HG02973 (cell line): ENCODE data around the gene ZNF576.
"Not testable (repeated sequence)": the region's sequence is repeated elsewhere in the genome, so short reads cannot be mapped to it uniquely, and the experiment has no call there.

Experiments used
- ATAC-seq: cut with Tn5 transposase; IDR thresholded peaks from one replicate; pipeline ENCODE4 v1.9.1; 2021; ENCODE audit warnings: moderate library complexity; ENCODE audit not compliant: unreplicated experiment

Gene ZNF576

DNA sequence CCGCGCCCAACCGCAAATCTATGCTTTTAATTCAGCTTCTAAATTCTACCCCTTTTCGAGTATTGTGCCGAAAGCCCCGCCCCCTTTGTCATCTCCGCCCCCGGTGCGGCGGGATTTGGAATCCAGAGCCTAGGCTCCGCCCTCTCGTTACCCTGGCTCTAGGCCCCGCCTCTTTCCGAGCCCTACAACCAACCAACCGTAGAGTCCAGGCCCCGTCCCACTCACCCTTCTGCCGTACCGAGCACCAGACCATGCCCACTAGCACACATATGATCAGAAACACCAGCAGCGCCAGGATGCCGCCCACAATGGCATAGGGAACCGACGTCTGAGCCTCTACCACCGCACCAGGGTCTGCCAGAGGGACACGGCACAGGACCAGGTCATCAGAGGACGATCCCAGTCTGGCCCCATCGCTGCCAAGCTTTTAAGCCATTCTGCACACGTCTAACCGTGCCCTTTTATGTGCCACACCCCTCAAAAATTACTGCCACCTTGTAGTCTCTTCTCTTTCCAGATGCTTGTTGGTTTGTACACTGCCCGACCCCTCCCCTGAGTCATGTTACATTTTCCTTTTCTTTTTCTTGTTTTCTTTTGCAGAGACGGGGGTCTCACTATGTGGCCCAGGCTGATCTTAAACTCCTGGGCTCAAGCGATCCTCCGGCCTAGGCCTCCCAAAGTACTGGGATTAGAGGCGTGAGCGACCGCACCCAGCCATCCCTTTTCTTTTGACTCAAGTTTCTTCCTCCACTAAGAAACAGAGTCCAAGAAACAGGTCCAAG lies 27.7 kb downstream of the ZNF576 start:
- ATAC-seq: no peak

DNA sequence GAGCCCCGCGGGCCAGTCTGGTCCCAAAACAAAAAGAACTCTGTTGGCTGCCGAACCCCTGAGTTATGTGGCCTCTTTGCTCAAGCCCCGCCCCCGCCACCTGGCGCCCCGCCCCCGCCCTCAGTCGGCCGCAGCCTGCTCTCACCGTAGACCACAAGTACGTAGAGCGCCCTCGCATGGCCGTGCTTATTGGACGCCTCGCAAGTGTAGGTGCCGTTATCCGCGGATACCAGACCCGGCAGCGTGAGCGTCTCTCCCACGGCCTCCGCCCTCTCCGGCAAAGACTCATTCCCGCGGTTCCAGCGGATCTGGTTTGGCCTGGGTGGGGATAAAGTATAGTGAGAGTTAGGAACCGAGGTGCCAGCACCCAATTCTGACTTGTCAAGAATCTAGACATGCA lies 28.5 kb downstream of the ZNF576 start:
- no peak for ATAC-seq

DNA sequence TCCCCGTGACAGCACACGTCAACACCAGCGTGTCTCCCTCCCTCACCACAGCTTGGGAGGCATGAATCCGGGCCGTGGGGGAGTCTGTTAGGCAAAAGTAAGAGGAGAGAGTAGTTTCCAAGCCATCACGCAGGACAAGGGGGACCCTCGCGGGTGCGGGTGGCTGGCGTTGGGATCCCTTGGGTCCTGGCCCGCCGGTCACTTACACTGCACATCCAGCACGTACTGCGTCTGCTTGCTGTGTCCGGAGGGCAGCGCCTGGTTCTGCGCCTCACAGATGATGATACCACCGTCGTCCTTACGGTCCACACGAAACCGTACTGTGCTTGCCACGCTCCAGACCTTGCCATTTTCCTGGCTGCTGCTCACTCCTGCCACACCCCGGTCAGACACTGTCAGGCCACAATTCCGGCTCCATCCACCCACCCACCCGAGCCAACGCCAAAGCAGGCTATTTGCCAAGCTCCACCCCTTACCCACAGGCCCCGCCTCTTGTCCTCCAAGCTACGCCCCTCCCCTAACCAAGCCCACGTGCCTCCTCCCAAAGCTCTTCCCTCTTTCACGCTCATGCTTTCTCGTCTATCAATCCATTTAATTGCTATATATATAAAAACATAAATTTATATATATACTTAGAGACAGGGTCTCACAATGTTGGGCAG lies 29.7 kb downstream of the ZNF576 start:
- no peak for ATAC-seq

DNA sequence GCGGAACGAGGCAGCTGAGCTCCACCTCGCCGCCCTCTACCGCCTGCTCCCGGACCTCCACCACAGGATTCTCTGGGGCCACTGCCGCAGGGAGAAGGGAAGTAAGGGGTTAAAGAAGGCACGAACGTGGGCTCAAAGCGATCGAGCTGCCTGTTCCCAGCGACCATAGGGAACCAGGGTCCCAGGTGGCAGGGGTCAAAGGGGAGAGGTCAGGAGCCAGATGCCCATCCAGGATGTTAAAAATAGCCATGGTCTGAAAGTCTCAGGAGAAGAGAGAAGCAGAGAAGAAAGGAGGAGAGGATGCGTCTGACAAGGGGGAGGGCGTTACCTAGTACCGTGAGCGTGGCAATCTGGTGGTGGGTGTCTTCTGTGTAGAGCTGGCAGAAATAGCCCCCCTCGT lies 30.4 kb downstream of the ZNF576 start:
- ATAC-seq: no peak

DNA sequence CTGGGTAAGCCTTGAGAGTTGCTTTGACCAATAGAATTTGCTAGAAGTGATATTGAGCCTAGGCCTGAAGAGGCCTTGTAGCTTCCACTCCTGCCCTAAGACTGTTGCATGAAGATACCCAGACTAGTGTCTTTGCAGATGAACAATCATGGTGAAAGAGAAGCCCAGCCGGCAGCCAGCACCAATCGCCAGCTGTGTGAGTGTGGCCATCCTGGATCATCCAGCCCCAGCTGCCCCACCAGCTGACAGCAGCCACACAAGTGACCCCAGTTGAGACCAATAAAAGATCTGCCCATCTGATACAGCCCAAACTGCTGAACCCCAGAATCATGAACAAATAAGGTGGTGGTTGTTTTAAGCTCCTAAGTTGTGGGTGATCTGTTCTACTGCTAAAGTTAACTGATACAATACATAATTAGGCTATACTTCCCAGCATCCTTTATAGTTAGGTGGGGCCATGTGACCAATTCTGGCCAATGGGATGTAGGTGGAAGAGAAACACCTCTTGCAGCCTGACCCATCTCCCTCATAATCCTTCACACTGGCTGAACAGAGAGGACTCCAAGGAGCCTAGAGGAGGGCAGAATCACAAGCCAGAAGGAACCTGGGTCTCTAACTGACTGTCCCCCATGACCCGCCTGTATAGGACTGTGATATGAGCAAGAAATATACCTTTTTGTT lies 32.4 kb downstream of the ZNF576 start:
- ATAC-seq: no peak

DNA sequence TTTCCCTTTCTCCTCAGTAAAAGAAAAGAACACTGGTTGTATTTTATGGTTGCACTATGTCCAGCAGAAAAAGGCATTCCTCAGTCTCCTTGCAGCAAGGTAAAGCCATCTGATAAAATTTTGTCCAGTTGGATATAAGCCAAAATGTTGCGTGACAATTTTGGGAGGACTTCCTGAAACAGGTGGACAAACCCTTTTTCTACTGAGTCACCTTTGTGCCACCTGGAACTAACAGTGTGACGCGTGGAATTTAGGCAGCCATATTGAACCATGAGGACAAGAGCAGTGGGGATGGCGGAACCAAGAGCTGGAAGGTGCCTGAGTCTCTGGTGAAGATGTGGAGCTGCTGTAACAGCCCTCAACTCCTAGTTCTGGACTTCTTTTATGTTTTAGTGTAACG lies 35.1 kb downstream of the ZNF576 start:
- ATAC-seq: no peak

DNA sequence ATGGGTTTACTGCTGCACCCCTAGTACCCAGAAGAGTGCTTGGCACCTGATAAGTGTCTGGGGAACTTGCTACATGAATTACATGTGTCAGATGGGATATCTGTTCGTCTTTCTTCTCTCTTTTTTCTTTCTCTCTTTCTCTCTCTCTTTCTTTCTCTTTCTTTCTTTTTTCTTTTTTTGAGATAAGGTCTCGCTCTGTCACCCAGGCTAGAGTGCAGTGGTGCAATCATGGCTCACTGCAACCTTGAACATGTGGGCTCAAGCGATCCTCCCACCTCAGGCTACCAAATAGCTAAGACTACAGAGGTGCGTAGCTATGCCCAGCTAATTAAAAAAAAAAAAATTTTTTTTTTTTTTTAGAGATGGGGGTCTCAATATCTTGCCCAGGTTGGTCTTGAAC lies 37.1 kb downstream of the ZNF576 start:
- ATAC-seq: no peak

DNA sequence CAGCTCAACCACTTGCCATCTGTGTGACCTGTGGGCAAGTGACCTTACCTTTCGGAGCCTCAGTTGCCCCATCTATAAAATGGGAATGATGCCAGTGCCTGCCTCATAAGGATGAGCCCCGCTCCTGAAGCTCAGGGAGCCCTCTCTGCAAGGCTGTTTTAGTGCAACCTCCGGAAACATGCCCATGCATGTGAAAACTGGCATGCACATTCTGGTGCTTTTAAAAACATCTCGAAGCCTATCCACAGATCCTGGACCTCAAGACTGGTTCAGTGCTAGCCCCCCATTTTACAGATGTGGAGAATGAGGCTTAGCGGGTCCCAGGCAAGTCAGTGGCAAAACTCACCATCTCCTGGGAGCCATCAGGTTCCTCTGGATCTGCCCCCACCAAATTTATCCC lies 37.7 kb downstream of the ZNF576 start:
- no peak for ATAC-seq

DNA sequence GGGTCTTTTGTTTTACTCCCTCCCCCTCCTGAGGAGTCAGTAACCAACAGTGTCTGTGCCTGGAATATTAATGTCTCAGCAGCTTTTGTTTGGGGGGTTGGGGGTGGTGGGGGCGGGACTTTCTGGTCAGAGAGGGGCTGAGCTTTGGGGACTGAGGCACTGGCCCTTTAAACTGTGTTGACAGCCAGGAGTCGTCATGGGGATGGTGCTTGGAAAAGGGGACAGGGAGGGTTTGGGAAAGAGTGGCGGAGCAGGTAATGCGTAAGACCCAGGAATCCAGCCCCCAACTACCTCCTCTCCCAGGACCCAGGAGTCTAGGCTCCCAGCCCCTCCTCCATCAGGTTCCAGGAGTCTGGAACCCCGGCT lies 38.1 kb downstream of the ZNF576 start:
- ATAC-seq: no peak

DNA sequence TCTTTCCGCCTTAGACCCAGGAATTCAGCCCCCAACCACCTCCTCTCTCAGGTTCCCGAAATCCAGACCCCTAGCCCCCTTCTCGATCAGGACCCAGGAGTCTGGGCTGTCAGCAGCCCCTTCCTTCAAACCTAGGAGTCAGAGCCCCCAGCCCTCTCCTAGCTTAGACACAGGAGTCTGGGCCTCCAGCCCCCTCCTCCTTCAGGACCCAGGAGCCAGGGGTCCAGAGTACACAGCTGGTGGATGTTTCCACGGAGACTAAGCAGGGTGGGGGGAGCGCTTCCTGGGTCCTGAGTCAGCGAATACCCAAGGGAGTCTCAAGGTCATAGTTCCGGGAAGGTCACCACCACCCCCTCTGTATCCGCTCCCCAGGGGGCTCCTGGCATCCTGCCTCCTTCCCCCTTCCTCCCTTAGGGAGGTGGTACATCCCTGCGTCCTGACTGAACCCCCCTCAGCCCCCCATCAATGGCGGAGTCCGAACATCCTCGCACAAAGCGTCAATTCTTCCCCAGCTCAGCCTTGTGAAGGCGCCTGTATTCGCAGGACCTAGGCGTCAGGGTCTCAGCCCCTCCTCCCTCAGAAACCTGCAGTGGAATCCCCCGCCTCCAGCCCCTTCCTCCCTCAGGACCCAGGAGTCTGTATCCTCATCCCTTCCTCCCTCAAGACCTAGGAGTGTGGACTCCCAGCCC lies 38.6 kb downstream of the ZNF576 start:
- no peak for ATAC-seq

DNA sequence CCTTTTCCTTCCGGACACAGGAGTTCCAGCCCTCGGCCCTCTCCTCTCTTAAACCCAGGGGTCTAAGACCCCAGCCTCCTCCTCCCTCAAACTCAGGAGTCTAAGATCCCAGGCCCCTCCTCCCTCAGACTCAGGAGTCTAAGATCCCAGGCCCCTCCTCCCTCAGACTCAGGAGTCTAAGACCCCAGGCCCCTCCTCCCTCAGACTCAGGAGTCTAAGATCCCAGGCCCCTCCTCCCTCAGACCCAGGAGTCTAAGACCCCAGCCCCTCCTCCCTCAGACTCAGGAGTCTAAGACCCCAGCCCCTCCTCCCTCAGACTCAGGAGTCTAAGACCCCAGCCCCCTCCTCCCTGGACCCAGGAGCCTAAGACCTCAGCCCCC lies 39.2 kb downstream of the ZNF576 start:
- ATAC-seq: not testable (repeated sequence)

DNA sequence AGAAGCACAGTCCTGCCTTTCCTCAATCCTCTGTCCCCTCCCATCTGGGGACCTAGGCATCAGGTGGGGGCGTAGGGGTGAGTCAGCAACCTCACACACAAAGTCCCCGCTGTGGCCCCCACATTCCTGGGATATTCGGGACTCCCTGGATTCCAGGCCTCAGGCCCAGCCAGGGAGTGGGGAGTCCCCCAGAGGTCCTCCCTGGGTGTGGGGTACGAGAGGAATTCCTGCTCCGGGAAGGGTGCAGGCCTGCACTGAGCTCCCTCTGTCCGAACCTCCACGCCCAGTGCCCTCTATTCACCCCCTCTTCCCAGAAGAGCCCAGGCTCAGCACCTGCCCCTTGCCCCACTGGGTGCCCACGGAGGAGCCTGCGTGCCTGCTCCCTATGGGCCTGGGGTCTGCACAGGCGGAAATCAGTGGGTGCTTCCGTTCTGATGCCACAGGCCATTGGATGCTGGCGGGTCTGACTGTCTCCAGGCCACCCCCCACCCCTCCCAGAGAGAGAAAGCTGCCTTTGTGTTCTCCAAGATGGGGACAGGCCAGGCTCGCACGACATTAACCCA lies 39.8 kb downstream of the ZNF576 start:
- no peak for ATAC-seq

DNA sequence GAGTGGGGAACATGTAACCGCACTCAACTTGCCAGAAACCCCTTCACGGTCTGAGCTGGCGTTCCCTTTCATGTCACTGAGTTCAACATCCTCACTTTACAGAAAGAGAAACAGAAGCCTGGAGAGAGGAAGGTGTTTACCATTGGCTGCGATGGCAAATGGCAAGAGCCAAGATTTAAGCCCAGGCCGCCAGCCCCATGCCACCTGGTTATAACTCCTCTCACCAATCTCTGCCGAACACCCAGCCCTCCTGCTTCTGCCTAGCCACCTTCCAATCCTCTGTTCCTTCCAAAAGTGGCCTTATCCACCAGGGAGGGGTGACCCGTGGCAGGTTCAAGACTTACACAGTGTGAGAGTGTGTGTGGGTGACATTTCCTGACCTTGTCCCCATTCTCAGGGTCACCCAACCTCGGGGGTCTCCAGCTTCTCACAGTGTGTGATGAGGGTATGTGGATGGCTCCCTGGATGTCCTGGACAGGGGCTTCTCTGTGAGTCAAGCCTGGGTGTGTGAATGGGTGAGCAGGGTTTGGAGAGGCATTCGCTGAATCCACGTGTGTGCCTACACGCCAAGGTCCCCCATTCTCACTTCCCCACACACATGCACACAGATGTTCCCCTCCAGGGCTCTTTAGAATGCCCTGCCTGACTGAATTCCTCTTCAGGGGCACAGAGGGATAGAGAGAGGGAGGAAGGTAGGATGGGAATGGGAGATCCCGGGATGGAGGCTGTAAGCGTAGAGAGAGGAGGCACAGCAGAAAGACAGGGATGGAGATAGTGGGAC lies 42.0 kb downstream of the ZNF576 start:
- ATAC-seq: no peak

DNA sequence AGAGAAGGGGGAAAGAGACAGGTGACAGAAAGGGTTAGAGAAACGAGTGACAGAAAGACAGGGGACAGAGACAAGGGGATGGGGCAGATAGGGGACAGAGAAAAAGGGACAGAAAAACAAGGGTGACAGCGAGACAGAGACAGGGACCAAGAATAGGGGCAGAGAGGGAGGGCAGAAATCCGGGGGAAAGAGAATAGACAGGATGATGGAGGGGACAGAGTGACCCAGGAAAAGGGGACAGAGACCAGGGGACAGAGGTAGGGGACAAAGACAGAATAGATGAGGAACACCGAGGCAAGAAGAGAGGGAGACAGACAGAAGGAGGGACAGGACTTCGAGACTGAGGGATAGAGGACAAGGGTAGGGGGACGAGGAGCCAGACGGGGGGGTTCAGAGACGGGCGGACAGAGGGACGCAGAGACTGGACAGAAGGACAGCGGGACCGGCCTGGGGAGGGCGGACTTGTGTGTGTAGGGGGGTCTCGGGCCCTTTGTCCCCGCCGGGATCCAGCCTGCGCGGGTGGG lies 42.7 kb downstream of the ZNF576 start:
- ATAC-seq: no peak

DNA sequence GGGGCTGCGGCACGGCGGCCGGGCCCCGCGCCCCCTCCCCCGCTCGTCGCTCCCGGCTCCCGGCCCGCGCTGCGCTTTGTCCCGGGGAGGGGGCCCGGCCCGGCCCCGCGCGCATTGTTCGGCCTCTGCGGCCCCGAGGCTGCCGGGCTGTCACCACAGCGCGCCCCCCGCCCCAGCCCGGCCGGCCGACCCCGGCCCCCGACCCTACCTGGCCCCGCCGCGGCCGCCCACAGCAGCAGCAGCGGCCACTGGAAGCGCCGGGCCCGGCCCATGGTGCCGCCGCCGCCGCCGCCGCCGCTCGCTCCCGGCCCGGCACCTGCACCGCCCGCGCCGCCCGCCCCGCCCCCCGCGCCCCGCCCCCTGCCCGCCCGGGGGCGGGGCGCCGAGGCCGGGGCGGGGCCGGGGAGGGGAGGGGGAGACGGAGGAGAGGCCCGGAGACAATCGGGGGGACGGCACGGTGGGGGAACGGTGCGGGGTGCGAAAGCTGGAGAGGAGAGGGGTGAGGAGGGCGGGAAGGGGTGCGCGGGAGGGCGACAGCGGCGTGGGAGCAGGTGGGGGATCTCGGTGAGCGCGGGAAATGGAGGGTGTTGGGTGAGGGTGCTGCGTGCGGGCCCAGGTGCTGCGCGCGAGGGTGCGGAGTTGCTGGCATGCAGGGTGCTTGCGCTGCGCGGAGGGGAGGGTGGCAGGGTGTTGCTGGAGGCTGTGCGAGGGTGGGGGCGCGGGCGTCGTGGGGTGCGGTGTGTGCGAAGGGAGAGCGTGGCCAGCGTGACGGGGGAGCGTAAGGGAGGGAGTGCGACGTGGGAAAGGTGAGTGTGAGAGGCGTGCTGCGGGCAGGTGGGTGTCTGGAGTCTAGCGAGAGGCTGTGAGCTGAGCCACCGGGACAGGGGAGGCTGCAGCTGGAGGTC lies 43.4 kb downstream of the ZNF576 start, which contains the start of gene CADM4:
TSS of gene CADM4 (minus strand) at position 332 of the 905 bp plus-strand sequence. CDS start at position 272, 60 bp downstream.
- no peak for ATAC-seq

DNA sequence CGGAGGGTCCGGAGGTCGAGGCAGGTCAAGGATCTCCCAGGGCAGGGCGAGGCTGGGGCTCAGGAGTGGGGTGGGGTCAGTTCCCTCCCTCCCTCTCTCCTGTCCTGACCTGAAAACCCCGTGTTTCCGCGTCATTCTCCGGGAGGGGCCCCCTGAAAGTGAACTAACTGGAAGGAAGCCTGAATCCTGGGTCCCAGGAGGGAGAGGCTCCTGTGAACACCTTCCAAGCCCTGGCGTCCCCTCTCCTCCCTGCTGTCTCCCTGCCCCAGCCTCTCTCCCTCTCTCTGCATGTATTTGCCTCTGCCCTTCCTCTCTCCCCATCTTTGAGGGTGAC lies 44.0 kb downstream of the ZNF576 start:
- no peak for ATAC-seq

DNA sequence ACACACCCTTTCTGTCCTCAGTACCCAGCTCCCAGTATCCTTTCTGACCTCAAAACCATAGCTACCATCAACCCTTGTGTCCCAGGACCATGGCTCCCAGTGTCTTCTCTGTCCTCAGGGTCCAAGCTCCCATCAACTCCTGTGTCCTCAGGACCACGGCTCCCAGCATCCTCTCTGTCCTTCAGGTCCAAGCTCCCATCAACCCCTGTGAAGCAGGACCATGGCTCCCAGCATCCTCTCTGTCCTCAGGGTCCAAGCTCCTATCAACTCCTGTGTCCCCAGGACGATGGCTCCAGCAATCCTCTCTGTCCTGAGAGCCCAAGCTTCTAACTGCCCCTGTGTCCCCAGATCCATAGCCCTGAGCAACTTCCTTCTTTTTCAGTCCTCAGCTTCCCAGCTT lies 44.9 kb downstream of the ZNF576 start:
- no peak for ATAC-seq

DNA sequence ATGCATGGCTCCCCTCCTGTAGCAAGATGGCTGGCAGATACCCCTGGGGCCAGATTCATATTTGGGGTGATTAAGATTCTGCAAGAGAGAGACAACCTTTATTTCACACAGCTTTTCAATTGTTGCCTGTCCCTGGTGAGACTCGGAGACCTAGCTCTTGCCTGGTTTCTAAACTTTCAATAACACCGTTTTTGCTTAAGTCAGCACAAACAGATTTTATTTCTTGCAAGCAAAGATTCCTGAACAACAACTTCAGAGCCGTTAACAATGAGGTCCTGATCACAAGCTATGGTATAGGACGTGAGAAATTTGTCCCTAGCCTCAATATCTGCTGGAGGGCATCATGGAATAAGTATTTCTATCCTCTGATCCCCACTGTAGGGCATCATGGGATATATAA lies 46.1 kb downstream of the ZNF576 start:
- ATAC-seq: no peak

DNA sequence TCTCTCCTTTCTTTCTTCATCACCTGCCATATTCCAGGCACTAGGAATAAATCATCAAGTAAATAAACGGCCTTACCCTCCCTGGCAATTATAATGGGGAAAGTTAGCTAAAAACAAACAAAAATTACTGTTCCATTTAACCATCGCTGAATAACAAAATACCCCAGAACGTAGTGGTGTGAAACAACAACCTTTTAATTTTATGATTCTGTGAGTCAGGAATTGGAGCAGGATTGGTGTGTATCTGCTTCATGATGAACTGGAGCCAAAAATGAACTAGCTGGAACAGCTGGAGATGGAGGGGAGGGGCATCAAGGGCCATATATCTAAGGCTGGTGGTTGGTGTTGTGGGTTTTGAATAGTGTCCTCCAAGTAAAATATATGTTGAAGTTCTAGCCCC lies 46.9 kb downstream of the ZNF576 start:
- ATAC-seq: no peak
